Measurements from ENCODE around the gene NEXMIF.

GRCh38 chrX:74906417-74906816 lies 18.8 kb downstream of the NEXMIF start:
- no peak for TF ChIP-seq CTCF (conservative IDR thresholded peaks at IDR 0.05; ENCODE audit: low read length)
- no peak for TF ChIP-seq EZH2phosphoT487 (IDR thresholded peaks at IDR 0.05; ENCODE audit: borderline replicate concordance)
